ENCODE data around the gene KPNB1.
A peak's percentile ranks its signal among the peaks of the same experiment; 100 is the strongest.

Gene KPNB1

DNA sequence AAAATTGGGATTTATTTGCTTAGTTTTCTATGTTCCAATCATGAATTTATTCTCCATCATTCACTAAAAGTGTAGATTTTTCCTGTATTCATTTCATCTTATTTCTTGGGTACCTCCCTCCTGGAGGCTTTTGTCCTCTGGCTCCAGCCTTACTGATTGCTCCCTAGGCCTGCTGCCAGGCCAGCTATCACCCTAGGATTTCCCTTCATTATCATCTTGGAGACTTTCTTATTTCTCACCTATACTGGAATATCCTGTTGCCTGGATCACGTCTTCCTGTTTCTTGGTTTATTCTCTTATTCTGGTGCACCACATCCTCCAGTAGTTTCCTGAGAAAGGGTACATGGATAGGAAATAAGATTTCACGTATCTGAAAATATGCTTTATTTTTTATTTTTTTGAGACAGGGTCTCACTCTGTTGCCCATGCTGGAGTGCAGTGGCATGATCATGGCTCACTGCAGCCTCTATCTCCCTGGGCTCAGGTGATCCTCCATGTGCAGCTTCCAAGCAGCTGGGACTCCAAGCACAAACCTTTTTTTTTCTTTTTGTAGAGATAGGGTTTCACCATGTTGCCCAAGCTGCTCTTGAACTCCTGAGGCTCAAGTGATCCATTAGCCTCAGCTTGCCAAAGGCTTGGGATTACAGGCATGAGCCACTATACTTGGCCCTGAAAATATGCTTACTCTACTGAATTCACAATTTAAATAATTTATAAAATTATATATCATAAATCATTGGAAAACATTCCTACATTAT, 13.3 kb upstream of the KPNB1 start:
- no peak for DNase-seq (ENCODE audit: low read depth in 1 of 2, low spot score in 1 of 2)

DNA sequence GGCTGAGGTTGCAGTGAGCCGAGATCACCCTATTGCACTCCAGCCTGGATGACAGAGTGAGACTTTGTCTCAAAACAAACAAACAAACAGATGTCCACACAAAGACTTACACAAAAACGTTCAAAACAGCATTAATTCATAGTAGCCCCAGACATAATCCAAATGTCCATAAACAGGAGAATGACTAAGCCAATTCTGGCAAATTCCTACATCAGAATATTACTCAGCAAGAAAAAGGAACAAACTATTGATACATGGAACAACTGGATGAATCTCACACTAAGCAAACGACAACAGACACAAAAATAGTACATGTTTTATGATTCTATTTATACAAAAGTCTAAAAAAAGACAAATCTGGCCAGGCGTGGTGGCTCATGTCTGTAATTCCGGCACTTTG, 10.8 kb upstream of the KPNB1 start:
- DNase-seq (ENCODE audit: low read depth in 1 of 2, low spot score in 1 of 2): no peak

- DNase-seq (ENCODE audit: low read depth in 1 of 2, low spot score in 1 of 2): no peak
These were observed 9.6 kb upstream of the KPNB1 start for GRCh38 chr17:47640076-47640475.

DNA sequence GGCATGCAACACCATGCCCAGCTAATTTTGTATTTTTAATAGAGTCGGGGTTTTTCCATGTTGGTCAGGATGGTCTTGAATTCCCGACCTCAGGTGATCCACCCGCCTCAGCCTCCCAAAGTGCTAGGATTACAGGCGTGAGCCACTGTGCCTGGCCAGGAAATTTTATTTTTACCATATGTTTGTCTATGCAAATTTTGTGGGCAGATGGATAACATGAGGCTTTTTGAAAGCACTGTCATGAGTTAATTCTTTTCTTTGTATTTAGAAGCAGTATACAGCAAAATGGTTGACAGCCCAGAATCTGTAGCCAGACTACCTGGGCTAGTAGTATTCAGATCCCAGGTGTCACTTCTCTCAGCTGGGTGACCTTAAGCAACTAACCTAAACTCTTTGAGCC, 8.5 kb upstream of the KPNB1 start:
- no peak for DNase-seq (ENCODE audit: low read depth in 1 of 2, low spot score in 1 of 2)

- DNase-seq (ENCODE audit: low read depth in 1 of 2, low spot score in 1 of 2): no peak
These were observed 6.6 kb upstream of the KPNB1 start for GRCh38 chr17:47643116-47643515.

- no peak for DNase-seq (ENCODE audit: low read depth in 1 of 2, low spot score in 1 of 2)
These were observed 5.4 kb upstream of the KPNB1 start for GRCh38 chr17:47644324-47644723.

- DNase-seq (ENCODE audit: low read depth in 1 of 2, low spot score in 1 of 2): peak in 1 of 2 donors; percentile 31
These were observed 329 bp downstream of the KPNB1 start for GRCh38 chr17:47649972-47650524.

DNA sequence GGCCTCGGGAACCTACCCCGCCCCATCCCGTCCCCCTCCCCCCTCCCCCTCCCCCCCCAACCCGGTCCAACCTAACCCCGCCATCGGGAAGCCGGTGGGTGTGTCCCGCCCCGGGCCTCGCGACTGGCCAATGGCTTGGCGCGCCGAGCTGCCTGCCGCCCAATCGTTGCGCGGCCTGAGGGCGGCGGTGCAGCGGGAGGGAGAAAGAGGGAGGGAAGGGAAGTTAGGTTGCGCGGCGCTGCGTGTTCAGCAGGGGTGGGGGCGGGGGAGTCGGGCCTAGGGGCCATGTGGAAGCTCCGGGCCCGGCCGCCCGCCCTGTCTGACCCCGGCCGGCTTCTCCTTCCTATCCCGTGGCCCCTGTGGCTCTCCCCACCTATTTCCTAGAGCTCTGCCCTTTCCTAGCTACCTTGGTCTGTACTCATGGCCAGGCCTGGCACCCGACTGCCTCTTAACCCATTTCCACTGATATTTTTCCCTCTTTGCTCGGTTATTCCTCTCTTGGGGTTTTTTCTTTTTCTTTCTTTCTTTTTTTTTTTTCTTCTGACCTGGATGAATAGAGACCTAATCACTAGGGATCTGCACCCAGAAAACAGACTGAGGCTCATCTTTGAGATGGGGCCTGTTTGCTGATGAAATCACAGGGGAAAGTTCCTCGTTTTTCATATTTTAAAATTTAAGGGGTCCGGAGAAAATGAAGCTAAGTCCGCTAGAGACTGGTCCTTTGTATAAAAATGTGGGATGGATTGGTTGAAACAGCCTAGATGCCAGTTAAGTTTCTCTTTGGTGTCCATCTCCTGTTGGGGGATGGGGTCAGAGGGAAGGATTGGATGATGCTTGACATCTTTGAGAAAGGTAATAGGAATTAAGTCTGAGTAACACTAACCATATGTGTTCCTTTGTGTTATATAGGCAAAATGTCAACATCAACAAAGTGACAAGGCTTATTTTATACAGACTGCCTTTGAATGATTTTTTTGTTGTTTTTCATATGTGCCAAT, 1.1 kb downstream of the KPNB1 start:
- DNase-seq (ENCODE audit: low read depth in 1 of 2, low spot score in 1 of 2): peak; percentile 86 to 93

DNA sequence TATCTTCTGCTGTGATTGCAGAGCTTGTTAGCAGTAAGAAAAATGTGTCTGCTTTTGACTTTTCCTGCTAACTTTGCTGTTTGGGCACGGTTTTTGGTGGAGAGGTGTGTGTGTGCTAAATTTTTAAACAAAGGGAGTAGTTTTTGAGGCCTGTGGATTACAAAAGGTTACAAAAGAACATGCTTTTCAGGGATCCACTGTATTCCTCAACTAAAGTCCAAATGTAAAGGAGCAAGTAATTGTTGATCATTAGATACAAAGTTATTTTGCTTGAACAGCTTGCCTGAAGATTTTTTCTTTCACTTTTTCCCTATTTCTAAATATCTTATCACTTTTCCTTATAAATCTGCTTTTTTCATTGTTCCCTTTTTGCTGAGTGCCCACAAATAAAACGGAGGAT, 2.0 kb downstream of the KPNB1 start:
- no peak for DNase-seq (ENCODE audit: low read depth in 1 of 2, low spot score in 1 of 2)

GRCh38 chr17:47652570-47652969, 2.9 kb downstream of the KPNB1 start:
- DNase-seq (ENCODE audit: low read depth in 1 of 2, low spot score in 1 of 2): no peak

GRCh38 chr17:47653442-47653841, 3.7 kb downstream of the KPNB1 start:
- no peak for DNase-seq (ENCODE audit: low read depth in 1 of 2, low spot score in 1 of 2)

DNA sequence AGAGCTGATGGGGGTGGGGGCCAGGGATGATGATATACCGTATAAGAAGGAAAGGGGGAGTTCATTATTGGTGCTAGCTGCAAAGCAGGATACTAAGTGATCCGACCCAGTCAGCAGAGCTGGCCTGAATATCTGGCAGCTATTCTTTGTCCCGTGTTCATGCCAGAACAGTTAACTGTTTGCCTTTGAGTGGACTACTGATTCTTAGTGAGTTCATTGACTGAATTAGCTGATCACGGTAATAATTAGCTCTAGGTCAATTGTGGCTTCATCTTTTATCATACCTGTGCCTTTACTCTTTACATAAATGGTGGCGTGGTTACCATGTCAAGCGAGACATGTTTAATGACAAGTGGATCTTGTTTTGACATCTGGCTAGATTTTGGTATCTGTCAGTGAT, 5.3 kb downstream of the KPNB1 start:
- no peak for DNase-seq (ENCODE audit: low read depth in 1 of 2, low spot score in 1 of 2)

DNA sequence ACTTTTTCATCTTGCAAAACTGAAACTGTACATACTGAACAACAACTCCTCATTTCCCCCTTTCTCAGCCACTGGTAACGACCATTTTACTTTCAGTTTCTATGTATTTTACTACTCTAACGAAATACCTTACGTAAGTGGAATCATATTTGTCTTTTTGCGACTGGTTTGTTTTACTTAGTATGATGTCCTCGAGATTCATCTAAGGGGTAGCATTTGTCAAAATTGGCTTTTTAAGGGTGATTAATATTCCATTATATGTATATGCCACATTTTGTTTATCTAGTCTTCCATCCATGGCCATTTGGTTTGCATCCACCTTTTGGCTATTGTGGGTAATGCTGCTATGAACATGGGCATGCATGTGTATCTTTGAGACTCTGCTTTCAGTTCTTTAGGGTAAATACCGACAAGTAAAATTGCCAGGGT, 10.4 kb downstream of the KPNB1 start:
- DNase-seq (ENCODE audit: low read depth in 1 of 2, low spot score in 1 of 2): no peak

- peak; percentile 13 to 61 for DNase-seq (ENCODE audit: low read depth in 1 of 2, low spot score in 1 of 2)
These were observed 14.3 kb downstream of the KPNB1 start for GRCh38 chr17:47663912-47664623.

GRCh38 chr17:47664624-47664941, 14.9 kb downstream of the KPNB1 start:
- no peak for DNase-seq (ENCODE audit: low read depth in 1 of 2, low spot score in 1 of 2)

- no peak for DNase-seq (ENCODE audit: low read depth in 1 of 2, low spot score in 1 of 2)
These were observed 15.9 kb downstream of the KPNB1 start for GRCh38 chr17:47665655-47666054.

DNA sequence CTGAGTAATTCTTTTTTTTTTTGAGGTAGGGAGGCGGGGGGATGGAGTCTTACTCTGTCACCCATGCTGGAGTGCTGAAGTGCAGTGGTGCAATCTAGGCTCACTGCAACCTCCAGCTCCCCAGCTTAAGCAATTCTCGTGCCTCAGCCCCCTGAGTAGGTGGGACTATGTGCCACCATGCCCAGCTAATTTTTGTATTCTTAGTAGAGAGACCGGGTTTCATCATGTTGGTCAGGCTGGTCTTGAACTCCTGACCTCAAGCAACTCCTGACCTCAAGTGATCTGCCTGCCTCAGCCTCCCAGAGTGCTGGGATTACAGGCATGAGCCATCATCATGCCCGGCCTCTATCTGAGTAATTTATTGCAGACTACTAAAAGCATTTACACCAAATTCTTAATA, 19.4 kb downstream of the KPNB1 start:
- no peak for DNase-seq (ENCODE audit: low read depth in 1 of 2, low spot score in 1 of 2)

DNA sequence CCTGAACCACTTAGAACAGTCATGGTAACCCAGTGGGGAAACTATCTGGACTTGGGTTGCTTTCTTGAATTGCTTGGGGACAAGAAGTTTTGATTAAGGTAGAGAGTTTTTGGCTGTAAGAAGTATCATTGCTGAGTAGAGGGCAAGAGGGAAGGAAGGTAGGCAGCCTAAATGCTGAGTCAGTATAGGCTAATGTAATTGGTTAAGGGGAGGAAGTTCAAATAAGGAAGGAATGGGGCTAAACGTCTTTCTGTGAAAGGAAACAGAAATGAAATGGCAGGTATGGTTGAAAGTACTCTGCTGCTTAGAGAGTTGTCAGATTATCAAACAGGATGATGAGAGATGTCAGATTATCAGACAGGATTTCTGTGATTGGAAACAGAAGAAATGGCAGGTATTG, 20.3 kb downstream of the KPNB1 start:
- no peak for DNase-seq (ENCODE audit: low read depth in 1 of 2, low spot score in 1 of 2)

DNA sequence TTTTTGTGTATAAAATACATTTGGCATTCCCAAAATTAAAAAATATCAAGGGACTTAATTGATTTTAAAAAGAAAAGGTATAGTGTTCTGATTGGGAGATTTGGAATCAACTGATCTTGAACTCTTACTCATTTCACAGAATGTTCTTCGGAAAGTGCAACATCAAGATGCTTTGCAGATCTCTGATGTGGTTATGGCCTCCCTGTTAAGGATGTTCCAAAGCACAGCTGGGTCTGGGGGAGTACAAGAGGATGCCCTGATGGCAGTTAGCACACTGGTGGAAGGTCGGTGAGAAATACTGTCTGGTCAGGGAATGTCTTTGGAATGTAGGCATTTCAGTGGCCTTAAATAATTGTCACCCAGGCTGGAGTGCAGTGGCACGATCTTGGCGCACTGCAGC, 24.8 kb downstream of the KPNB1 start:
- no peak for DNase-seq (ENCODE audit: low read depth in 1 of 2, low spot score in 1 of 2)

DNA sequence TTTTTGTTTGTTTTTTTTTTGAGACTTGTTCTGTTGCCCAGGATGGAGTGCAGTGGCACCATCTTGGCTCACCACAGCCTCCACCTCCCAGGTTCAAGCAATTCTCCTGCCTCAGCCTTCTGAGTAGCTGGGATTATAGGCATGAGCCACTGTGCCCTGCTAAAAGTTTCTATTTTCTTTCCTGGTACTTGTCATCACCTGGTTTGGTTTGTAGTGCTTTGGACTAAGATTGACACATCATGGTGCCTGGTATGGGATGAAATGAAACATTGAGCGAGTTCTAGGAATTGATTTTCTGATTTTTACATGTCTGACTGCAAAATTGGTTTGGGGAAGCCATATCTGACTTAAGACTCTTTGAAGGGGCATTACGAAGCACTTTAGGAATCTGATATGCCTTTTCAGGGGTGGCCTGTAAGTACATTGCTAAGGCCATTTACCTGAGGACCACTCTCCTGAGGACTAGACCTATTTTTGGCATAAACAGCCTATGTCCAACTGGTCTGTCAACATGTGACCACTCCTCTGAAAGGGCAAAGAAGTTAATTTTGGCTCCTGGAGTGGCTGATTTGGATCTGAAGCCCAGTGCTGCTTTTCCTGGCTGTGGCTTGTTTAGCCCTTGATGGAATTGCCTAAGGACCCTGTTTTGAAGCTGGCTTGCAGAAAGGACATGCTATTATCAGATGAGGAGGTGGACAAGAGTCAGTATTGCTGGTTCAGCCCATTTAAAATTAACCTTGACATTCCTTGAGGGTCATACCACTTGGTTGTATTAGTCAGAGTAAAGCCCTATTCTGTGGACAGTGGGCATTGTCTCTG, 25.9 kb downstream of the KPNB1 start:
- no peak for DNase-seq (ENCODE audit: low read depth in 1 of 2, low spot score in 1 of 2)

GRCh38 chr17:47676199-47676472, 26.4 kb downstream of the KPNB1 start:
- no peak for DNase-seq (ENCODE audit: low read depth in 1 of 2, low spot score in 1 of 2)

Measured in activated CD4-positive, alpha-beta T cell treated with anti-CD3 and anti-CD28 coated beads, Interleukin-2, amount 50 U/mL, for 24 hours (primary cell).